Brain microvascular endothelial cell (primary cell): ENCODE data around the gene CRY1.
"Not testable (repeated sequence)": the region's sequence is repeated elsewhere in the genome, so short reads cannot be mapped to it uniquely, and the experiment has no call there.

Experiments
- DNase-seq: peaks from one replicate; pipeline ENCODE4 v3.0.0-alpha.2; 2020
- H3K27ac ChIP-seq: fragments of 250-450 bp; sonication (Bioruptor Pico); 2 replicates; pipeline ENCODE4 v1.5.1; 2020; ENCODE audit warnings: mild to moderate bottlenecking, moderate library complexity
- H3K27me3 ChIP-seq: fragments of 250-450 bp; sonication (Bioruptor Pico); replicated peaks from 2 replicates; pipeline ENCODE4 v1.5.1; 2020; ENCODE audit warnings: mild to moderate bottlenecking
- H3K36me3 ChIP-seq: fragments of 250-450 bp; sonication (Bioruptor Pico); replicated peaks from 2 replicates; pipeline ENCODE4 v1.5.1; 2020; ENCODE audit warnings: mild to moderate bottlenecking
- H3K4me3 ChIP-seq: 2 replicates; pipeline ENCODE4 v1.5.1; 2011; ENCODE audit warnings: low read depth, mild to moderate bottlenecking, control low read depth, low read length, moderate library complexity
- in situ Hi-C: cut with HindIII; loops from 2 replicates; pipeline ENCODE4 v1.10.0; 2017; ENCODE audit warnings: low sequenced_read_pairs, low pct_ligation_motif_present
- TF ChIP-seq, protein P1 (sequence below): IDR thresholded peaks from 2 replicates; pipeline ENCODE4 v1.5.1; 2011; ENCODE audit warnings: low read depth, mild to moderate bottlenecking, moderate library complexity, low read length, control low read depth, inconsistent platforms; ENCODE audit errors: missing control alignments

Gene CRY1

DNA sequence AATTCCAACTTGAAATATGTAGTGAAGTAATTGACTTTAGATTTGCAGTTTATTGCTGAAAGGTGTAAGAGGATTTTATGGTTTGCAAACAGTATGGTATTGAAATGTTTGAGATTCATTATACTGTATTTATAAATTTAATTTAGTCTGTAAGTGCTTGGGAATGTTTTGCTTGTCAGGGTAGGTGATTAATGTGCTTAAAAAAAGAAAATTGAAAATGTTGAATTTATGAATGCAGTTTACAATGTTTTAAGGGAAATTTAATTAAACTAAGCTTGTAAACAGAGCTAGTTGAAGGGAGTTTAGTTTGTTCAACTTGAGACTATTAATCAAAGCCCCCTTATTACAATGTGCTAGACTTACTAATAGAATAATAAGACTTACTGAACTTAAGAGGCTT, 18.0 kb upstream of the CRY1 start:
- in situ Hi-C loops = no loop called here
- no peak overlapping the region for H3K27ac ChIP-seq
- TF ChIP-seq, protein P1, sequence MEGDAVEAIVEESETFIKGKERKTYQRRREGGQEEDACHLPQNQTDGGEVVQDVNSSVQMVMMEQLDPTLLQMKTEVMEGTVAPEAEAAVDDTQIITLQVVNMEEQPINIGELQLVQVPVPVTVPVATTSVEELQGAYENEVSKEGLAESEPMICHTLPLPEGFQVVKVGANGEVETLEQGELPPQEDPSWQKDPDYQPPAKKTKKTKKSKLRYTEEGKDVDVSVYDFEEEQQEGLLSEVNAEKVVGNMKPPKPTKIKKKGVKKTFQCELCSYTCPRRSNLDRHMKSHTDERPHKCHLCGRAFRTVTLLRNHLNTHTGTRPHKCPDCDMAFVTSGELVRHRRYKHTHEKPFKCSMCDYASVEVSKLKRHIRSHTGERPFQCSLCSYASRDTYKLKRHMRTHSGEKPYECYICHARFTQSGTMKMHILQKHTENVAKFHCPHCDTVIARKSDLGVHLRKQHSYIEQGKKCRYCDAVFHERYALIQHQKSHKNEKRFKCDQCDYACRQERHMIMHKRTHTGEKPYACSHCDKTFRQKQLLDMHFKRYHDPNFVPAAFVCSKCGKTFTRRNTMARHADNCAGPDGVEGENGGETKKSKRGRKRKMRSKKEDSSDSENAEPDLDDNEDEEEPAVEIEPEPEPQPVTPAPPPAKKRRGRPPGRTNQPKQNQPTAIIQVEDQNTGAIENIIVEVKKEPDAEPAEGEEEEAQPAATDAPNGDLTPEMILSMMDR = no peak
- peaks cover 1% of the 10 kb centered on the region for H3K27me3 ChIP-seq
- no peak for DNase-seq
- no peak overlapping the region for H3K4me3 ChIP-seq
- no peaks in the 10 kb centered on the region for H3K36me3 ChIP-seq

DNA sequence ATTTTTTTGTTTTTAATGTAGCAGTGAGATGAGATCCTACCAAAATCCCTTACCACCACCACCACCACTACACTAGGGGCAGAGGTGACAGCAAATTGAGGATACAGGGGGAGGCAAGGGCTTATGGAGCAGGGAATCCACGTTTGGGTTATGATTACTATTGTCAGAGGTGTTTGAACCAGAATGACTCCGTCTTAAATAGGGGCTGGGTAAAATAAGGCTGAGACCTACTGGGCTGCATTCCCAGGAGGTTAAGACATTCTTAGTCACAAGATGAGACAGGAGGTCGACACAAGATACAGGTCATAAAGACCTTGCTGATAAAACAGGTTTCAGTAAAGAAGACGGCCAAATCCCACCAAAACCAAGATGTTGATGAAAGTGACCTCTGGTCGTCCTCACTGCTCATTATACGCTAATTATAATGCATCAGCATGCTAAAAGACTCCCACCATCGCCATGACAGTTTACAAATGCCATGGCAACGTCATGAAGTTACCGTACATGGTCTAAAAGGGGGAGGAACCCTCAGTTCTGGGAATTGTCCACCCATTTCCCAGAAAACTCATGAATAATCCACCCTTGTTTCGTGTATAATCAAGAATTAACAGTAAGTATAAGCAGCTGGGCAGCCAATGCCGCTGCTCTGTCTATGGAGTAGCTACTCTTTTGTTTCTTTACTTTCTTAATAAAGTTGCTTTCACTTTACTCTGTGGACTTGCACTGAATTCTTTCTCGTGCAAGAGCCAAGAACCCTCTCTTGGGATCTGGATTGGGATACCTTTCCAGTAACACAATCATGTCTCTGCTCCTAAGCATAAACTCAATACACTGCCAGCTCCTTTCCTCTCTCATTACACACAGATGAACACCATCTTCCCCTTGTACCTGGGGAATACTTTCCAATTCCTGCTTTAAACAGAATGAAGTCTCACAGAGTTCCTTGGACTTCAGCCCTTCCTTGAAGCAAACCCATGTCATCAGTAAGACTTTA, 16.7 kb upstream of the CRY1 start:
- no peak for DNase-seq
- Histone ChIP-seq H3K27ac (no peak overlapping the region), H3K4me3 (no peak overlapping the region), H3K36me3 (no peaks in the 10 kb centered on the region), H3K27me3 (peaks cover 1% of the 10 kb centered on the region)
- in situ Hi-C loops = no loop called here
- TF ChIP-seq, protein P1 = no peak

DNA sequence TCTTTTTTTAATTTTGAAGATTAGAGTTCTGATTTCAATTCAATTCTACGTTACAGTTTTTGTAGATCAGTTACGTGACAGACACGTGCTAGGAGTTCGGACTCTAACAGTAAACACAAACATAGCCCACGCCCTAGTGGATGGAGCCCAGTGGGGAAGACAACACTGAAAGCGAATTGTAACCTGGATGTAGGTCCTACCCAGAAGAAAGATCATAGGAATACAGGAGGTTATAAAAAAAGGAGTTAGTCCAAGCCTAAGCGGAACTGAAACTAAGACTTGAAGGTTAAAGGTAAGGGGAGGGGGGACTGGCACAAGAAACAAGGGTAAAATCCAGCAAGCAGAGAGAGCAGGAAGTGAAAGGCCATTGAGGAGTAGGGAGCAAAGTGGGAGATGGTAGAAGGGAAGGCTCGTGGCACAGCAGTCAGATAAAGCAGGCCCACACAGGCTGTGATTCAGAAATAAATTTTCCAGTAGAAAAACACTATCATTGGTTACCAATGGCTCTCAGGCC, 15.7 kb upstream of the CRY1 start:
- no peak for DNase-seq
- in situ Hi-C loops = no loop called here
- H3K27ac ChIP-seq = no peak overlapping the region
- H3K27me3 ChIP-seq = peaks cover 1% of the 10 kb centered on the region
- no peaks in the 10 kb centered on the region for H3K36me3 ChIP-seq
- H3K4me3 ChIP-seq = no peak overlapping the region
- TF ChIP-seq, protein P1 = no peak

DNA sequence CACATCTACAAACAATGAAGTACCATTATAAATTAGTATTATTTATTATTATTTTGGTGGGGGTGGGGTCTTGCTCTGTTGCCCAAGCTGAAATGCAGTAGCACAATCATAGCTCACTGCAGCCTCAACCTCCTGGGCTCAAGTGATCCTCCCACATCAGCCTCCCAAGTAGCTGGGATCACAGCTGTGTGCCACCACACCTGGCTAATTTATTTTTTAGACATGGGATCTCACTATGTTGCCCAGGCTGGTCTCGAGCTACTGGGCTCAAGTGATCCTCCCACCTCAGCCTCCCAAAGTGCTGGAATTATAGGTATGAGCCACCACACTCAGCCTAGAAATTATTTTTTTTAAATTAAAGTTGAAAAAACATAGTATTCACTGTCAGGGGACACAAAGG, 15.0 kb upstream of the CRY1 start:
- H3K27me3 ChIP-seq, in situ Hi-C loops, H3K4me3 ChIP-seq, DNase-seq, H3K27ac ChIP-seq, H3K36me3 ChIP-seq: not testable (repeated sequence)

DNA sequence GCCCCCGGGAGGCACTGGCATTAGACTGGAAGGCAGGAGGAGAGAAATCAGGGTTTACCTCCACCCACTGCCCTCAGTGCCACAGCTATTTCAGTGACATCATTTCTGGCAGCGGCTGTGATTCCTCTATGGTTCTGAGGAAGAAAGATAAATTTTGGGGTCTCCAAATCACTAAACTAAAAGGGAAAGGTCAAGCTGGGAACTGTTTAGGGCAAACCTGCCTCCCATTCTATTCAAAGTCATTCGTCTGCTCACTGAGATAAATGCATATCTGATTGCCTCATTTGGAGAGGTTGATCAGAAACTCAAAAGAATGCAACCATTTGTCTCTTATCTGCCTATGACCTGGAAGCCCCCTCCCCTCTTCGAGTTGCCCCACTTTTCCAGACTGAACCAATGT, 14.0 kb upstream of the CRY1 start:
- Histone ChIP-seq H3K27me3 (no peaks in the 10 kb centered on the region), H3K27ac (no peak overlapping the region), H3K36me3 (no peaks in the 10 kb centered on the region), H3K4me3 (no peak overlapping the region)
- no peak for DNase-seq
- in situ Hi-C loops = no loop called here
- TF ChIP-seq, protein P1 = no peak

DNA sequence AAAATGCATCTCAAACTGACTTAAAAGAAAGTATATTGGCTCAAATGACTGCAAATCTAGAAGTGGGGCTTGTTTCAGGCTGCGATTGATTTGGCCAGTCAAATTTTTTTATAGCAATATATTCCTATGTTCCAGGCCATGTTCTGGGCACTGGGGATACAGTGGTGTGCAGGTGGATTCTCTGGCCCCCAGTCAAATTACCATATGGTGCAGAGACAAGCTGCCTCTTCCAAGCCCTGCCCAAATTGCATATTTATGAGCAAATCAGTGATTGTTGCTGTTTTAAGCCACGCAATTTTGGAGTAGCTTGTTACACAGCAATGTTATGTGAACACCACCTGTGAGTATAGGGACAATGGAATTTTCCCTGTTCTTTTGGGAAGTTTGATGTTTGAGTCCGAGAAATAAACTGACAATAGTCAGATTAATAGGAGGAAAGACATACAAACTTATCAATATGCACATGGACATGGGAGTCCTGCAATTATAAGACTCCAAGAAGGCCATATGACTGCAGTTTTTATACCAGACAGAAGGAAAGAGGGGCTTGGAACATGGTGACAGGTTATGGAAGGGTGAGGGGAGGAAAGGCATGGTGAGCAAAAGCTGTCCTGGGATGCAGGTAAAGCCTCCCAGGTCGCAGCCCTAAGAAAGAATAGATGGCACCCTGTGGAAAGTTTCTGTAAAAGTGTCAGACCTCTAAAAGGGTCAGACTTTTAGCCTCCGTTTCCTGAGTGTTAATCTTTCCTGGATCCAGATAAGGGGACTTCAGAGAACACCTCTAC, 13.1 kb upstream of the CRY1 start:
- no peak for DNase-seq
- Histone ChIP-seq H3K27ac (no peak overlapping the region), H3K27me3 (no peaks in the 10 kb centered on the region), H3K4me3 (no peak overlapping the region), H3K36me3 (no peaks in the 10 kb centered on the region)
- in situ Hi-C loops = no loop called here
- TF ChIP-seq, protein P1 = no peak
